Neutrophil (primary cell): Measurements from ENCODE around the gene TBC1D22A.

ENCODE experiments used
- H3K27ac ChIP-seq: fragments of 200-600 bp; sonication (generic); 2 replicates; pipeline ENCODE4 v1.5.1; 2016; ENCODE audit warnings: mild to moderate bottlenecking, moderate library complexity
- H3K27me3 ChIP-seq: fragments of 200-600 bp; sonication (generic); 2 replicates; pipeline ENCODE4 v1.6.0; 2016; ENCODE audit warnings: mild to moderate bottlenecking
- H3K36me3 ChIP-seq: fragments of 200-600 bp; sonication (generic); 2 replicates; pipeline ENCODE4 v1.5.1; 2017
- H3K4me1 ChIP-seq, 2 experiments: fragments of 200-600 bp in 1 of 2; sonication (generic) in 1 of 2; 1 replicate in 1 of 2; 2 replicates in 1 of 2; pipeline versions ENCODE4 v1.5.1 to v1.6.1; 2013 to 2016; ENCODE audit warnings: low read depth in 1 of 2, low read length in 1 of 2, mild to moderate bottlenecking in 1 of 2, moderate library complexity in 1 of 2; ENCODE audit not compliant: control insufficient read depth in 1 of 2, insufficient read depth in 1 of 2
- H3K4me3 ChIP-seq, 2 experiments: fragments of 200-600 bp in 1 of 2; sonication (generic) in 1 of 2; 1 replicate in 1 of 2; 2 replicates in 1 of 2; pipeline ENCODE4 v1.5.1; 2013 to 2016; ENCODE audit warnings: low read depth in 1 of 2, low read length in 1 of 2, mild to moderate bottlenecking in 1 of 2, moderate library complexity in 1 of 2
- H3K9me3 ChIP-seq: fragments of 200-600 bp; sonication (generic); 2 replicates; pipeline ENCODE4 v1.5.1; 2016
- TF ChIP-seq, protein P1 (sequence below): fragments of 200-600 bp; sonication (generic); IDR thresholded peaks from 2 replicates; pipeline ENCODE4 v1.5.1; 2016; ENCODE audit warnings: antibody characterized with exemption

The TBC1D22A gene

DNA sequence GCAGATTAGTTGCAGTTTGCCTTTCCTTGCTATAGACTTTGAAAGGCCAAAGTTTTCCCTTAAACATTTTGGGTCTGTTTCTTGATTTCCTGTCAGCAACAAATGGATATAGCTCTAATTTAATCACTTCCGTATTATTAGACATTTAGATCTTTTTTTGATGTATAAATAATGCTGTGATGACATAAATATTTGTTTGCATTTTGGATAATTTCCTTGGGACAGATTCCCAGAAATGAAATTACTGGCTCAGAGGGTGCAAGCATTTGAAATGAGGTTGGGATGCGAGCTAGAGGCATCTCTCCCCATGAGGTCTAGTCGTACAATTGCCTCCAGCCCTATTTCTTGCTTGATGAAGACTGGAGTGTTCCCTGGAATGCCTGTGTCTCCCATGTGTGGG lies 94.2 kb downstream of the TBC1D22A start:
- Histone ChIP-seq H3K27me3 (no peaks in the 10 kb centered on the region), H3K27ac (no peak overlapping the region), H3K4me3 (no peak overlapping the region), H3K4me1 (peaks cover 27 to 28% of the 10 kb centered on the region in 2 experiments), H3K9me3 (no peaks in the 10 kb centered on the region), H3K36me3 (peaks cover 2% of the 10 kb centered on the region)
- TF ChIP-seq, protein P1, sequence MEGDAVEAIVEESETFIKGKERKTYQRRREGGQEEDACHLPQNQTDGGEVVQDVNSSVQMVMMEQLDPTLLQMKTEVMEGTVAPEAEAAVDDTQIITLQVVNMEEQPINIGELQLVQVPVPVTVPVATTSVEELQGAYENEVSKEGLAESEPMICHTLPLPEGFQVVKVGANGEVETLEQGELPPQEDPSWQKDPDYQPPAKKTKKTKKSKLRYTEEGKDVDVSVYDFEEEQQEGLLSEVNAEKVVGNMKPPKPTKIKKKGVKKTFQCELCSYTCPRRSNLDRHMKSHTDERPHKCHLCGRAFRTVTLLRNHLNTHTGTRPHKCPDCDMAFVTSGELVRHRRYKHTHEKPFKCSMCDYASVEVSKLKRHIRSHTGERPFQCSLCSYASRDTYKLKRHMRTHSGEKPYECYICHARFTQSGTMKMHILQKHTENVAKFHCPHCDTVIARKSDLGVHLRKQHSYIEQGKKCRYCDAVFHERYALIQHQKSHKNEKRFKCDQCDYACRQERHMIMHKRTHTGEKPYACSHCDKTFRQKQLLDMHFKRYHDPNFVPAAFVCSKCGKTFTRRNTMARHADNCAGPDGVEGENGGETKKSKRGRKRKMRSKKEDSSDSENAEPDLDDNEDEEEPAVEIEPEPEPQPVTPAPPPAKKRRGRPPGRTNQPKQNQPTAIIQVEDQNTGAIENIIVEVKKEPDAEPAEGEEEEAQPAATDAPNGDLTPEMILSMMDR = no peak

DNA sequence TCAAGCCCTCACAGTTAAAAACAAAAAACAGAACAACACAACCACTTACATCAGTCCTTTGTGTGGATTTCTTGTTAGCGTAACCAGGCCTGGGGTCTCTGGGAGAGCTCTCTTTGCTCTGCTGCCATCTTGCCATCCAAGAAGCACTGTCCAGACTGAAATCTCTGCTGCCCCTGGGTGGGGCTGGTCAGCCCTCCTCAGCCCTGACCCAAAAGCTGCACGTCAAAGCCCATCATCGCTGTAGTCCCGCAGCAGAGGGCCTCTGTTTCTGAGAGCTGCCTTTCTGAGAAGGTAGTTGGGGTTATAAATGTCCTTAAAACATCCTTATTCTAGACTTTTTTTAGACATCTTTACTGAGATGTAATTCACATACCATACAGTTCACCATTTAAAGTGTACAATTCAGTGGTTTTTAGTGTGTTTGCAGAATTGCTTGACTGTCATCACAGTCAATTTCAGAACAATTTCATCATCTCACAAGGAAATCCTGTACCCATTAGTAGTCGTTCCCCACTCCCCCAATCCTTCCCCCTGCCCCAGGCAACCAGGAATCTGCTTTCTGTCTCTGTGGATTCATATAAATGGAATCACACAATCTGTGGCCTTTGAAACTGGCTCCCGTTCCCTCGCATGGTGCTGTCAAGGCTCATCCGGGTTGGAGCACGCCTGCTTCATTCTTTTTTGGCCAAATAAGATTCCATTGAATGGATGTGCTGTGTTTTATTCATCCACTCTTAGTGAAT lies 94.9 kb downstream of the TBC1D22A start:
- peaks cover 27 to 28% of the 10 kb centered on the region in 2 experiments for H3K4me1 ChIP-seq
- H3K36me3 ChIP-seq = no peaks in the 10 kb centered on the region
- peak overlapping the region; percentile 7 for H3K27ac ChIP-seq

DNA sequence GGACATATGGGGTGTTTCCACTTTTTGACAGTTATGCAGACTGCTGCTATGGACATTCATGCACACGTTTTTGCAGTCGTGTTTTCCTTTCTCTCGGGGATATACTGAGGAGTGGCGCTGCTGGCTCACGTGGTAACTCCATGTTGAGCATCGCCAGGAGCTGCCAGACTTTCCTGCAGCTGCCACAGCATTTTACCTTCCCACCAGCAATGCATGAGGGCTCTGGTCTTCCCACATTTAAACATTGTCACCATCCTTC lies 95.4 kb downstream of the TBC1D22A start:
- H3K4me1 ChIP-seq = peaks cover 27 to 28% of the 10 kb centered on the region in 2 experiments
- no peak overlapping the region for H3K27ac ChIP-seq
- no peaks in the 10 kb centered on the region for H3K36me3 ChIP-seq
- H3K4me3 ChIP-seq = no peak overlapping the region
- TF ChIP-seq, protein P1 = no peak
- H3K9me3 ChIP-seq = no peaks in the 10 kb centered on the region
- no peaks in the 10 kb centered on the region for H3K27me3 ChIP-seq

More for the DNA sequence above, 94.9 kb downstream of the TBC1D22A start:
- Histone ChIP-seq H3K4me3 (no peak overlapping the region), H3K9me3 (no peaks in the 10 kb centered on the region), H3K27me3 (no peaks in the 10 kb centered on the region)
- TF ChIP-seq, protein P1 = no peak

DNA sequence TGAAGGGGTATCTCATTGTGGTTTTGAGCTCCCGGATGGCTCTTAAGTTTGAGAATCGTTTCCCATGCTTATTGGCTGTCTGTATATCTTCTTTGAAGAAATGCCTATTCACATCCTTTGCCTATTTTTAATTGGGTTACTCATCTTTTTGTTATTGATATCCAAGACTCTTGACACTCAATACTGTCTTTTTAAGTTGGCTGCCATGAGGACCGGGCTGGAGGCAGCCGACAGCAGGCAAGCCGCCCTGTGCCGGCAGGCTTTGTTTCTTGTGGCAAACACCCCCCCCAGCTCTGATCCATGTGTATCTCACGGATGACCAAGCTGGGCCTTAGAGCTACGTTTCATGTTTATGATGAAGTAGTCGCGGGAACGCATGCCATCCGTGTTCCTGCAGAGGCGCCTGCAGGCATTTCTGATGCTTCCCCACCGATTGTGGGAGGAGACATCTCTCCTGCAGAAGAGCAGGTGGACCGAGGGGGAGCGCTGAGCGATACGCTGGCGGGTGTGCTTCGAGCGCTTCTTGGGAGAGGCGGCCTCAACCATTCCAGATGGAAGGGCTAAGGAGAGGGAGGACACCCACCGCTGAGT lies 95.8 kb downstream of the TBC1D22A start:
- TF ChIP-seq, protein P1 = no peak
- peaks cover 27 to 28% of the 10 kb centered on the region in 2 experiments for H3K4me1 ChIP-seq

DNA sequence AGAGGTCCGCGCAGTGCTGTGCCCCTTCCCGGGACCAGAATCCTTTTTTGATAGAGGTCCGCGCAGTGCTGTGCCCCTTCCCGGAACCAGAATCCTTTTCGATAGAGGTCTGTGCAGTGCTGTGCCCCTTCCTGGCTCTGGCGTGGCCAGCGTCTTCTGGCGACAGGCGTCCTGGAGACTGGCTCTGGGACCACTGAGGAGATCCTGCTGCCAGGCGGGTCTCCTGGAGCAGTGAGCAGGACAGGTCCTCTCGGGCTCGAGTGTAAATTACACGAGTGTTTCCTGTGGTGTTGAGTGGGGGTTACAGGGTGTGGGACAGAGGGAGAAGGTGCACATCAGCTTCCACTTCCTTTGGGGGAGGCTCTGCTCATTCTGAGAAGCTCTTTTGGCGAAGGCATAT lies 98.1 kb downstream of the TBC1D22A start:
- Histone ChIP-seq H3K27ac (no peak overlapping the region), H3K27me3 (no peaks in the 10 kb centered on the region), H3K9me3 (no peaks in the 10 kb centered on the region), H3K4me3 (no peak overlapping the region), H3K36me3 (peaks cover 6% of the 10 kb centered on the region), H3K4me1 (peaks cover 11 to 13% of the 10 kb centered on the region in 2 experiments)
- TF ChIP-seq, protein P1 = no peak

More for the DNA sequence above, 95.8 kb downstream of the TBC1D22A start:
- Histone ChIP-seq H3K27ac (no peak overlapping the region), H3K4me3 (no peak overlapping the region), H3K36me3 (no peaks in the 10 kb centered on the region), H3K9me3 (no peaks in the 10 kb centered on the region), H3K27me3 (no peaks in the 10 kb centered on the region)
